Amygdala (tissue), 56 donors: Measurements from ENCODE around the gene DGAT2.

Source experiments
- DNase-seq, 56 donors: peaks; one replicate each; lab custom pipeline; 2025; lab: John Stamatoyannopoulos, UW

The DGAT2 gene

GRCh38 chr11:75816561-75817239, 48.1 kb downstream of the DGAT2 start:
- no peak for DNase-seq

GRCh38 chr11:75820645-75821044, 52.1 kb downstream of the DGAT2 start:
- no peak for DNase-seq

DNA sequence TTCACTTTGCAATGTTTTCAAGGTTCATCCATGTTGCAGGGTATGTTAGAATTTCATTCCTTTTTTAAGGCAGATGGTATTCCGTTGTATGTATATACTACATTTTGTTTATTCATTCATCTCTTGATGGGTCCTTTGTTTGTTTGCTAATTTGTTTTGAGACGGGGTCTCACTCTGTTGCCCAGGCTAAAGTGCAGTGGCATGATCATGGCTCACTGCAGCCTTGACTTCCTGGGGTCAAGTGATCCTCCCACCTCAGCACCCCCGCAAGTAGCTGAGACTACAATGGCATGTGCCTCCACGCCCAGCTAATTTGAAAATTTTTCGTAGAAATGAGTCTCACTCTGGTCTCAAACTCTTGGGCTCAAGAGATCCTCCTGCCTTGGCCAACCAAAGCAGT, 52.6 kb downstream of the DGAT2 start:
- no peak for DNase-seq

DNA sequence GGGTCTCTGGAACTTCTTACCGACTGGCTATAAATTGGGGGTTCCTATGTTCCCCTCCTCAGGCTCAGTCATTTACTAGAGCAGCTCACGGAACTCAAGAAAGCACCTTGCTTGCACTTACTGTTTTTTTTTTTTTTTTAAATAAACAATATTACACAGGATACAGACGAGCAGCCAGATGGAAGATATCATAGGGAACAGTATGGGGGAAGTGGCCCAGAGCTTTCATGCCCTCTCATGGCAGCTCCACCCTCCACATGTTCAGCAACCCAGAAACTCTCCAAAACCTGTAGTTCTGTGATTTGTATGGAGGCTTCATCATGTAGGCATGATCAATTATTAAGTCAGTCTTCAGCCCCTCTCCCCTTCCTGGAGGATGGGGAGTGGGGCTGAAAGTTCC, 54.0 kb downstream of the DGAT2 start:
- no peak for DNase-seq

GRCh38 chr11:75823415-75823814, 54.8 kb downstream of the DGAT2 start:
- no peak for DNase-seq

DNA sequence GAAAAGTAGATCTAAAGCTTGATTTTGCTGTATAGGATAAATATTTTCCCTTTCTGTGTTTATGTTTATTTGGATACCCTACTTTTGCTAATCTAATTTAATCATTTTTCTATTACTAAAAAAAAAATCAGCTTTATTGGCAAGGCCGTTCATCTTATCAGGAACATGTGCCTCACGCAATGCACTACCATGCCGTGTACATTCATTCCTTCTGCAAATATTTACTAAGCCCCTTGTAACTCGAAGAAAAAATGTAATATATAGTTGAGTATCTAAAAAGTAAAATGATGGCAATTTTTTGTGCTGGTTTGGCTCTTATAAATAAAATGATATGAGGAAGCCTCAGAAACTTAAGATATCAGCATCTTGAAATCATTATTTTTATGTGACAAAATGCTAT, 55.4 kb downstream of the DGAT2 start:
- DNase-seq, result no peak

DNA sequence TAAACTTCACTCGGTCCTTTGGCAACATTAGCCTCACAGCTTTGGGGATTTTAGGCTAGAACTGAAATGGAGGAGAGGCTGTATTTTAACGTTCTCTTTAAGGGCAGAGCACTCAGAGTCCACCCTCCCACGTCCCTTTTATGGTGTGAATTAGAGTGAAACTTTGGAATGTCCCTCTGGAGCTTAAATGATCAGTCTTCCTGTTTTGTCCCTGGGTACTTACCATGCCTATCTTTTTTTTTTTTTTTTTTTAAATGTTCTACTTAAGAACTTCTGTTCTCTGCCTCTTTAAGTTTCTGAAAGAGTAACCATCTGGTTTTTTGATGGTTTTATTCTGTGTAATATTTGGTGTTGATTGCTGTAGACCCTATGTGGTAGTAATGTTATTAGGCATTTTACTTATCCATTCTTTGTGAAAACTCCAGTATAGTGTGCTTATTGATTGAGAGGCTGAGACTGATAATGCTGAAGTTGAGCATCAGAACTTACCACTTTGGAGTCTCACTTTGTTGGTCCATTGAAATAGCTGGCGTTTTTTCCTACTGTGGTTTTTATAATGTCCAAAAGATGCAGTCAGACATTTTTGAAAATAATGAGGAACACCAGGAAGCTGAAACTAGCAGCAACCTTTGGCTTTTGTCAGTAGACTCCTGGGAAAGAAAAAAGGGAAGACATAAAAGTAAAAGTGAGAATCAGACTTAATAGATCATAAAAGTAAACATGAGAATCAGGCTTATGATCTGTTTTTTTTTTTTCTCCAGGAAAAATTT, 58.1 kb downstream of the DGAT2 start:
- DNase-seq, result no peak

DNA sequence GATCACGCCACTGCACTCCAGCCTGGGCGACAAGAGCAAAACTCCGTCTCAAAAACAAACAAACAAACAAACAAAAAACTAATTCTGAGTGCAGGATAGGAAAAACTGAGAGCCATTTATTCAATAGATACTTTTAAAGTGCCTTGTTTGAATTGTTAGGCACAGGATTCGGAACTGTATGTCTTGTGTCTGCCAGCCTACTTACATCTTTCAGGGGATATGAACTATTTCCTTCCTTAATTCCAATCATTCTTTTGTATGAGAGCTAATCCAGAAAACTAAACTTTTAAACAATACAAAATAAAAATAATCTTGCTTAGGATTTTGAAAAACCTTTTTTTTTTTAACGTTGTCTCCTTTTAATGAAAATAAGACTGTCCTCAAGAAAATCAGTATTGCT, 59.0 kb downstream of the DGAT2 start:
- DNase-seq, result no peak

- DNase-seq, result no peak
These were observed 63.4 kb downstream of the DGAT2 start for GRCh38 chr11:75831915-75832502.

DNA sequence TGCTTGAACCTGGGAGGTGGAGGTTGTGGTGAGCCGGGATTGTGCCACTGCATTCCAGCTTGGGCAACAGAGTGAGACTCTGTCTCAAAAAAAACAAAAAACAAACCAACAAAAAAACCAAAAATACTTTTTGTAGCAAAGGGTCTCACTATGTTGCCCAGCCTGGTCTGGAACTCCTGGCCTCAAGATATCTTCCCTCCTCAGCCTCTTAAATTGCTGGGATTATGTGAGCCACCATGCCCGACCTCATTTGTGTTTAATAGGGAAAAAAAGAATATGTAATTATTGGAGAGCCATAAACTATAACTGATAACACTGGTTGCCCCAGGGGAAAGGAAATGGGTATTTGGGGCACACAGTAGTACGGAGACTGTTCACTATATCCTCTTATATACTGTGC, 66.2 kb downstream of the DGAT2 start:
- no peak for DNase-seq

DNA sequence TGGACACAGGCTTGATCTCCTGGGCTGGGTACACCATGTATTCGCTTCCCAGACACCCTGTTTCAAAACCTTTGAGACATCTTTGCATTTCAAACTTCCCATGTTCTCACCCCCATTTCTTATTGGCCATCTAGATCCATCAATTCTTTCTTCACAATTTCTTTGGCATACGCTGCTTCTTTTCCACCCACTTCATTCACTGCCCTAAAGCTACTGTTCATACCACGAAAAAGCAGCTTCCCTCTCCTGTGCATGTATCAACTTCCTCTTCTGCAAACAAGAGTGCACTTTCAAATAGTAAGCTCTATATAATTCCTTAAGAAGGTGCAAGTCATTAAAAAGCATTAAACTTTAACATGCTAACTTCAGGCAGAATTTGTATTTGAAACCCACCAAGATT, 67.8 kb downstream of the DGAT2 start:
- DNase-seq, result no peak

- DNase-seq, result no peak
These were observed 71.3 kb downstream of the DGAT2 start for GRCh38 chr11:75839851-75840250.

DNA sequence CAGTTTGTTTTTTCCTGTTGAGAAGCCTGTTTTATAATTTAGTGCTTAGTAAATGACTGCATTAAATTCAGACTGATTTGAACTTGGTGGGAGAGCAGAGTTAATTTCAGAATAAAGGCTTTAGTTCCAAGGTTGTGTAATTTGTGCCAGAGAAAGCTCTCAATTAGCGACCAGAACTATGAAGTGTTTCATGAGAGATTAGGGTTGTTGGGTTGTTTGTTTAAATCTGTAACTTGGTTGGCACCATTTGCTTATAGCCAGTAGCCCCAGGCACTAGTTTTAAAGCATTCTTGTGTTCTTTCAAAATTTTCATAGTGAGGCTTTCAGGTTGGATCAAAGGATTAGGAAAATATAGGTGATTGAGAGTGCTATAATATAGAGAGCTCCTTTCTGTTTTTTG, 71.9 kb downstream of the DGAT2 start:
- DNase-seq, result no peak

DNA sequence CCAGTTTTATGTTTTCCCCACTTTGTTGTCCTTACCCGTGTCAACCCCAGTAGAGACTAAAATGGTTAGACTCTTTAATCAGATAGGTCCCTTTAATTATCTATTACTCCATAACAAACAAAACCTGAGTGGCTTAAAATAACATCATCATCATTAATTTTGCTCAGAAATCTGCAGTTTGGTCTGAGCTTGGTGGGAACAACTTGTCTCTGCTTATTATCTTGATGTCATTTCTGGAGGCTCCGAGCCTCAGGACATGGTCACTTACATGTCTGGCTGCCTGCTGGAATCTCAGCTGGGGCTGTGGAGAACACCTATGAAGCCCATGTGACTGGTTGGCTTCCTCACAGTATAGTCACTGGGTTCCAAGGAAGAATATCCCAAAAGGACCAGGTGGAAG, 73.2 kb downstream of the DGAT2 start:
- DNase-seq, result no peak

DNA sequence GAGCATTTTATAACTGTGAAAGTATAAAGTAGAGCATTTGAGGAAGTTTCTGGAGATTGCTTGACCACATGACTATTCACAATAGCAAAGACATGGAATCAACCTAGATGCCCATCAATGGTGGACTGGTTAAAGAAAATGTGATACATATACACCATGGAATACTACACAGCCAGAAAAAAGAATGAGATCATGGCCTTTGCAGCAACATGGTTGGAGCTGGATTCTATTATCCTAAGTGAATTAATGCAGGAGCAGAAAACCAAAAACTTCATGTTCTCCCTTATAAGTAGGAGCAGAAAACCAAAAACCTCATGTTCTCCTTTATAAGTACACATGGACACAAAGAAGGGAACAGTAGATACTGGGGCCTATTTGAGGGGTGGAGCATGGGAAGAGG, 76.7 kb downstream of the DGAT2 start:
- no peak for DNase-seq

- no peak for DNase-seq
These were observed 81.3 kb downstream of the DGAT2 start for GRCh38 chr11:75849894-75850293.

- DNase-seq, result no peak
These were observed 82.2 kb downstream of the DGAT2 start for GRCh38 chr11:75850787-75851186.
